ENCODE data around the gene RSL1D1. TPM values are rescaled to one million over a fixed set of nuclear protein-coding genes. Genes with fewer than 3 reads are reported as not detected.
"Not testable (repeated sequence)": the region's sequence is repeated elsewhere in the genome, so short reads cannot be mapped to it uniquely, and the experiment has no call there.

The RSL1D1 gene
- polyA plus RNA-seq, 3 donors, result 46.1 to 182 (median 124) TPM

GRCh38 chr16:11824362-11824761, 27.0 kb downstream of the RSL1D1 start:
- H3K27ac ChIP-seq (ENCODE audit: low read depth in 1 of 2, low read length in 2 of 2), result peak overlapping the region; percentile 58 to 74
- intact Hi-C loops (cut with micrococcal nuclease), result no loop called here
- H3K27me3 Mint-ChIP-seq (ENCODE audit: low read depth in 3 of 3), result peaks cover 0 to 4% (median 0%) of the 10 kb centered on the region in 3 donors
- TF ChIP-seq CTCF (IDR thresholded peaks at IDR 0.05), result no peak
- H4K20me1 ChIP-seq (ENCODE audit: insufficient read depth, low read length), result no peaks in the 10 kb centered on the region
- no peaks in the 10 kb centered on the region for H3K27me3 ChIP-seq (ENCODE audit: control insufficient read depth in 2 of 2, insufficient read depth in 2 of 2, low read length in 2 of 2)
- peak overlapping the region; percentile 44 for H3K4me2 ChIP-seq (replicated peaks; ENCODE audit: extremely low read depth, low read length, poor library complexity, severe bottlenecking)
- H3K27ac Mint-ChIP-seq, result peak overlapping the region; percentile 80 to 92 (median 87)
- whole genome bisulfite sequencing (ENCODE audit: insufficient coverage), result no CpG with 5 or more reads among the region's 5 CpGs
- H3K4me3 Mint-ChIP-seq, result peak overlapping the region in 1 of 2 donors; percentile 15
- no peak overlapping the region for H2AFZ ChIP-seq (ENCODE audit: insufficient read depth, low read depth, low read length, poor library complexity, severe bottlenecking)
- no peaks in the 10 kb centered on the region for H3K79me2 ChIP-seq (ENCODE audit: insufficient read depth, low read length)
- DNase-seq, result peak; percentile 78 to 83 (median 78)
- H3K9me3 Mint-ChIP-seq, result peaks cover 0 to 5% (median 3%) of the 10 kb centered on the region in 7 donors
- H3K9me3 ChIP-seq (replicated peaks in 1 of 2; ENCODE audit: control insufficient read depth in 1 of 2, insufficient read depth in 1 of 2, low read length in 2 of 2), result no peaks in the 10 kb centered on the region
- H3K4me3 ChIP-seq (replicated peaks in 1 of 3; ENCODE audit: low read depth in 2 of 3, low read length in 3 of 3), result peak overlapping the region in 1 of 3 experiments; percentile 30
- peaks cover 39% of the 10 kb centered on the region for H3K4me1 Mint-ChIP-seq
- no peaks in the 10 kb centered on the region for H3K36me3 ChIP-seq (replicated peaks in 1 of 2; ENCODE audit: control insufficient read depth in 1 of 2, insufficient read depth in 2 of 2, low read length in 2 of 2)
- H3K9ac ChIP-seq (ENCODE audit: insufficient read depth, low read length, poor library complexity, severe bottlenecking), result no peak overlapping the region
- H3K36me3 Mint-ChIP-seq, result peaks cover 0 to 3% of the 10 kb centered on the region in 2 donors
- H3K4me1 ChIP-seq (ENCODE audit: control insufficient read depth in 1 of 2, insufficient read depth in 2 of 2, low read length in 2 of 2), result peaks cover 45 to 64% of the 10 kb centered on the region in 2 donors

- Mint-ChIP-seq H3K27ac (peak overlapping the region; percentile 80 to 92 (median 87)), H3K4me1 (peaks cover 44% of the 10 kb centered on the region)
- H3K4me3 Mint-ChIP-seq; H3K36me3 ChIP-seq (replicated peaks in 1 of 2; ENCODE audit: control insufficient read depth in 1 of 2, insufficient read depth in 2 of 2, low read length in 2 of 2); H3K36me3 Mint-ChIP-seq; H3K79me2 ChIP-seq (ENCODE audit: insufficient read depth, low read length); H3K4me2 ChIP-seq (replicated peaks; ENCODE audit: extremely low read depth, low read length, poor library complexity, severe bottlenecking); H3K9me3 Mint-ChIP-seq; H3K9ac ChIP-seq (ENCODE audit: insufficient read depth, low read length, poor library complexity, severe bottlenecking); H3K27me3 Mint-ChIP-seq (ENCODE audit: low read depth in 3 of 3); H2AFZ ChIP-seq (ENCODE audit: insufficient read depth, low read depth, low read length, poor library complexity, severe bottlenecking); H3K9me3 ChIP-seq (replicated peaks in 1 of 2; ENCODE audit: control insufficient read depth in 1 of 2, insufficient read depth in 1 of 2, low read length in 2 of 2); H3K4me3 ChIP-seq (replicated peaks in 1 of 3; ENCODE audit: low read depth in 2 of 3, low read length in 3 of 3); intact Hi-C loops (cut with micrococcal nuclease); H4K20me1 ChIP-seq (ENCODE audit: insufficient read depth, low read length); H3K27me3 ChIP-seq (ENCODE audit: control insufficient read depth in 2 of 2, insufficient read depth in 2 of 2, low read length in 2 of 2): not testable (repeated sequence)
- H3K4me1 ChIP-seq (ENCODE audit: control insufficient read depth in 1 of 2, insufficient read depth in 2 of 2, low read length in 2 of 2), result peaks cover 48 to 69% of the 10 kb centered on the region in 2 donors
- DNase-seq, result peak in 1 of 3 donors; percentile 18
- H3K27ac ChIP-seq (ENCODE audit: low read depth in 1 of 2, low read length in 2 of 2), result peak overlapping the region; percentile 58 to 74
- no CpG with 5 or more reads among the region's 5 CpGs for WGBS (ENCODE audit: insufficient coverage)
Observed at GRCh38 chr16:11823645-11824044, 27.7 kb downstream of the RSL1D1 start.

Data from CD14-positive monocyte (primary cell).